GM12873 (cell line): ENCODE results near the gene PMEL.
A peak's percentile ranks its signal among the peaks of the same experiment; 100 is the strongest.

ENCODE experiments used
- CTCF ChIP-seq: IDR thresholded peaks from 2 replicates; pipeline ENCODE4 v1.5.1; 2012; ENCODE audit warnings: low read depth, mild to moderate bottlenecking, moderate library complexity, low read length, control low read depth; ENCODE audit not compliant: insufficient read depth; ENCODE audit errors: missing control alignments

Gene PMEL

GRCh38 chr12:55933169-55933798, 32.6 kb downstream of the PMEL start:
- no peak for TF ChIP-seq CTCF

- TF ChIP-seq CTCF: no peak
Measured at GRCh38 chr12:55932551-55932910, 33.3 kb downstream of the PMEL start.

GRCh38 chr12:55931780-55932550, 33.9 kb downstream of the PMEL start:
- TF ChIP-seq CTCF: no peak

GRCh38 chr12:55931317-55931779, 34.5 kb downstream of the PMEL start:
- TF ChIP-seq CTCF: no peak

GRCh38 chr12:55930771-55931316, 35.0 kb downstream of the PMEL start, which contains the start of gene DGKA:
DGKA (plus strand) TSS chr12:55931162; CDS start chr12:55936504, 5,342 bp downstream.
- peak; percentile 73 for TF ChIP-seq CTCF

- TF ChIP-seq CTCF: no peak
Measured at GRCh38 chr12:55929306-55929791, 36.5 kb downstream of the PMEL start.
